ENCODE results near the gene CRAMP1.

The CRAMP1 gene

DNA sequence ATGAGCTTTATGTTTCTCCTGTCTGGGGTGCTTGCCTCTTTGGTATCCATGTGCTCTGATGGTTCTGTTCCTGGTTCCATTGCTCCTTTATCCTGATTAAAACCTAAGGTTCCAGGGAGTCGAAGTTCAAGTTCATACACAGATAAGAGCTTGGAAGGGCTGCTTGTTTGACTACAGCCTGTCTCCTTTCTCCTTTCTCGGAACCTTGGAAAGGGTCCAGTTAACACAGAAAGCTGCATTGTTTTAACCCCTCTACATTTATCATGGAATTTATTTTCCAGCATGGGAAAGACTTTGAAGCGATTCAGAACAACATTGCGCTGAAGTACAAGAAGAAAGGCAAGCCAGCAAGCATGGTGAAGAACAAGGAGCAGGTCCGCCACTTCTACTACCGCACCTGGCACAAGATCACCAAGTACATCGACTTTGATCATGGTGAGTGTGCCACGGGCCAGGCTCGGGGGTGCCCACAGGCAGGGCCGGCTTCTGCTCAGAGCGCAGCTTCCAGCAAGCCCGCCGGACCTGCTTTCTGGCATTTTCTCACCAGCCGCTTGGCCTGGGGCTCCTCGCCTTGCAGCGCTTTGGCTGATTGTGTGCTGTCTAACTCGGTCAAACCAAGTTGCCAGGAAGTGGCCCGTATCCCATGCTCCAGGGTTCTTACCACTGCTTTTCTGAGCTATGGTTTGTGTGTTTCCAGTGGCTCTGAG lies 19.9 kb downstream of the CRAMP1 start:
- TF ChIP-seq, protein P1, sequence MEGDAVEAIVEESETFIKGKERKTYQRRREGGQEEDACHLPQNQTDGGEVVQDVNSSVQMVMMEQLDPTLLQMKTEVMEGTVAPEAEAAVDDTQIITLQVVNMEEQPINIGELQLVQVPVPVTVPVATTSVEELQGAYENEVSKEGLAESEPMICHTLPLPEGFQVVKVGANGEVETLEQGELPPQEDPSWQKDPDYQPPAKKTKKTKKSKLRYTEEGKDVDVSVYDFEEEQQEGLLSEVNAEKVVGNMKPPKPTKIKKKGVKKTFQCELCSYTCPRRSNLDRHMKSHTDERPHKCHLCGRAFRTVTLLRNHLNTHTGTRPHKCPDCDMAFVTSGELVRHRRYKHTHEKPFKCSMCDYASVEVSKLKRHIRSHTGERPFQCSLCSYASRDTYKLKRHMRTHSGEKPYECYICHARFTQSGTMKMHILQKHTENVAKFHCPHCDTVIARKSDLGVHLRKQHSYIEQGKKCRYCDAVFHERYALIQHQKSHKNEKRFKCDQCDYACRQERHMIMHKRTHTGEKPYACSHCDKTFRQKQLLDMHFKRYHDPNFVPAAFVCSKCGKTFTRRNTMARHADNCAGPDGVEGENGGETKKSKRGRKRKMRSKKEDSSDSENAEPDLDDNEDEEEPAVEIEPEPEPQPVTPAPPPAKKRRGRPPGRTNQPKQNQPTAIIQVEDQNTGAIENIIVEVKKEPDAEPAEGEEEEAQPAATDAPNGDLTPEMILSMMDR (conservative IDR thresholded peaks at IDR 0.05; ENCODE audit: low read depth, low read length) = no peak
- no peak for DNase-seq (ENCODE audit: low read depth)
- H3K4me3 ChIP-seq (ENCODE audit: low read depth, low read length) = no peak overlapping the region

DNA sequence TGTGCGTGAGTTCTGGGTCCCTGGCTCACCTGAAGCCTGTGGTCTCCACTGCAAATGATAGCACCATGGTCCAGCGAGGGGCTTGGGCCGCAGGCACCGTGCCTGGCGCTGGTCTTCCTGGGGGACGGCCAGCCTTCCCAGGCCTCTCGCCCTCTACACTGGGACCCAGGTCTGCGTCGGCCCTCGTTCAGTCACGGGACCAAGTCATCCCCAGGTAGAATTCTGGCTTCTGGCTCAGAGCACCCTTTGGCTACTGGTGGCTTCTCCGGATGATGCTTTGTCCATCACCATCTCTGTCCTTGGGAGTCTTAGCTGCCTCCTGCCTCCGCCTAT lies 20.4 kb downstream of the CRAMP1 start:
- DNase-seq (ENCODE audit: low read depth) = no peak
- H3K4me3 ChIP-seq (ENCODE audit: low read depth, low read length) = no peak overlapping the region
- TF ChIP-seq, protein P1 (conservative IDR thresholded peaks at IDR 0.05; ENCODE audit: low read depth, low read length) = no peak

DNA sequence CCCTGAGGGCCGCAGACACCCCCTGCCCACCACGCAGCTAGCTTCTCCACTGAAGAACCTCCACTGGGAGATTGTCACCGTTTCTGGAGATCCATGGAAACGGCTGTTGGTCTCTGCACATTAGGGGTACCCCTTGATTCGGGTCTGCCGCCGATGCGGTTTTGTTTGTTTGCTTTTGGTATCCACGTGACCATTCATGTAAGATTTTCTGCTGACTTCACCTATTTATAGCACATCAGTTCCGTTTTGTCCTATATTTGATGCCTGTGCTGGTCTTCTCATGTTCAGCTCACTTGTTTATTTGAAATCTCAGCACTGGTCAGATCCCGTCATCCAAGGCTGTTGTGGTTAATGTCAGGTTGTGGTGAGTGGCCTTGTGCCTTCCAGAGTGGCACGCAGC lies 21.1 kb downstream of the CRAMP1 start:
- no peak overlapping the region for H3K4me3 ChIP-seq (ENCODE audit: low read depth, low read length)
- TF ChIP-seq, protein P1 (conservative IDR thresholded peaks at IDR 0.05; ENCODE audit: low read depth, low read length) = no peak
- no peak for DNase-seq (ENCODE audit: low read depth)

DNA sequence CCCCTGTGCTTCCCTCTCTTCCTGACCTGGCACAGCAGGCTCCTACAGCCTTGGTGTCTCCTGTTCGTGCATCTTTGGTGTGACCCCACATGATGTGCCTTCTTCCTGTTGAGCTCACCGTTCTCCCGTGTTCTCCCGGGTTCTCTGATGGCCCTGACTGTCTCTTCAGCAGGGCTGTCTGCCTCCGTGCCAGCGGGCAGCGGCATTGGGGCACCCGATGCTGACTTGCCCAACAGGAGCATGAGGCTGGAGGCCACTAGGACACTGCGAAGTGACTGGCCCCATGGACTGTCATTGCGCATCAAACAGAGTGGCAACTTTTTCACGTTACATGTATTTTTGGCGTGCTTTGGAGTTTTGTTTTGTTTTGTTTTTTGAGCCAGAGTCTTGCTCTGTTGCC lies 22.4 kb downstream of the CRAMP1 start:
- TF ChIP-seq, protein P1 (conservative IDR thresholded peaks at IDR 0.05; ENCODE audit: low read depth, low read length) = no peak
- H3K4me3 ChIP-seq (ENCODE audit: low read depth, low read length) = no peak overlapping the region
- DNase-seq (ENCODE audit: low read depth) = no peak

DNA sequence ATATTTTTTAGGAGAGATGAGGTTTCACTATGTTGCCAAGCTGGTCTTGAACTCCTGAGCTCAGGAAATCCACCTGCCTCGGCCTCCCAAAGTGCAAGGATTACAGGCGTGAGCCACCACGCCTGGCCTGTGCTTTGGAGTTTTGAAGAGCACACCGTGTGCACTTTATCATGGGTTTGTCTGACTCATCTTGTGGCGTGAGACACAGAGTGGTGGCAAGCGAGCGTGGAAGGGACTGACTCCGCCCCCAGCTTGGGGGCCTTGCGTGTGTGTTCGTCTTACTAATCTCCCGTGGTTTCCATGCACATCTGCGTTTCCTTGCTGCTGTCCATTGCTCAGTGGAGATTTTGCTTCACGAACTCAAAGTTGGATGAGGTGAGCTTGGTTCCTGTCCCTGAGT lies 22.9 kb downstream of the CRAMP1 start:
- DNase-seq (ENCODE audit: low read depth) = no peak
- TF ChIP-seq, protein P1 (conservative IDR thresholded peaks at IDR 0.05; ENCODE audit: low read depth, low read length) = no peak
- no peak overlapping the region for H3K4me3 ChIP-seq (ENCODE audit: low read depth, low read length)

DNA sequence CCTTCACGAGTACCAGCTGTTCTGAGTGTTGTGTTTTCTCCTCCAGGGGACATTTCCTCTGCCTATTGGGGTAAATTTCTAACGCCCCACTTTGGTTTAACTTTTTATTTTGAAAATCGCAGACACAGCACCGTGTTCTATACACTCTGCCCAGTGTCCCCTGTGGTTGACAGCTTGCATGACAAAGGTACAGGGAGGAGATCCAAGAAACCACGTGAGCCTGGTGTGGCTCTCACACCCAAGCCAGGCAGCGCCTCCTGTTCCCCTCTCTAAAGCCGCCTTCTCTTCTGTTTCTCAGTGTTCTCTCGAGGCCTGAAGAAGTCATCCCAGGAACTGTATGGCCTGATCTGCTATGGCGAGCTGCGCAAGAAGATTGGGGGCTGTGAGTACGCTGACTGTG lies 25.4 kb downstream of the CRAMP1 start:
- DNase-seq (ENCODE audit: low read depth) = no peak
- TF ChIP-seq, protein P1 (conservative IDR thresholded peaks at IDR 0.05; ENCODE audit: low read depth, low read length) = no peak
- H3K4me3 ChIP-seq (ENCODE audit: low read depth, low read length) = no peak overlapping the region

DNA sequence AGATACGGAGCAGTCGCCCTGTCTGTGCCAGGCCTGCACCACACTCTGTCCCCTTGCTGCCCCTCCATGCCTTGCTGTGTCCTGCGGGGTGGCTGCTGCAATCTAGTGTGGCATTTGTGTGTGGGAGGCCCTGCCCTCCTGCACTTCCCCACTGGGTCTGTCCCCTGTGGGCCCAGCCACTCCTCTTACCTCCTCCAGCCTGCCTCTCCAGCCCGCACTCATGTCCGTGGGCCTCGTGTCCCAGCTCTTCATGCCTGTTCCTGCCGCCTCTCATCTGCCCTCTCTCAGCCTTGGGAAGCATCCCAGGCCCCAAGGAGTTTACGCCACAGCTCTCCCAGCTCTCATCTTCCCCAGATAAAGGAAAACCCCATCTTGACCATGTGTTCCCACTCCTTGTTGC lies 26.6 kb downstream of the CRAMP1 start:
- no peak overlapping the region for H3K4me3 ChIP-seq (ENCODE audit: low read depth, low read length)
- TF ChIP-seq, protein P1 (conservative IDR thresholded peaks at IDR 0.05; ENCODE audit: low read depth, low read length) = no peak
- DNase-seq (ENCODE audit: low read depth) = no peak
